HepG2 (cell line): ENCODE results near the gene IDH3G. TPM values are rescaled to one million over a fixed set of nuclear protein-coding genes. Genes with fewer than 3 reads are reported as not detected.

Experiments used
- ATAC-seq: fragments of 200-7000 bp; cut with Tn5 transposase; 3 replicates; pipeline ENCODE4 v1.9.1; 2020; ENCODE audit warnings: mild to moderate bottlenecking, moderate library complexity
- BruUV-seq: library from RNA; stranded (reverse); fragments of 400-500 nt; replicated peaks from 2 replicates; lab custom pipeline; 2021; lab: Mats Ljungman, UMichigan
- CTCF ChIA-PET: fragments of 300-600 bp; formaldehyde crosslinking; extraction: SDS; loops from one replicate; lab custom pipeline; 2021; ENCODE audit warnings: low total read pairs, inconsistent platforms, low intra/inter-chr PET ratio; lab: Yijun Ruan, JAX
- POLR2A ChIA-PET: fragments of 350-600 bp; sonication (Branson Sonifier 250); formaldehyde crosslinking; loops from one replicate; lab custom pipeline; 2020; ENCODE audit warnings: antibody characterized with exemption, inconsistent platforms; lab: Yijun Ruan, JAX
- DNase-seq: peaks from one replicate; pipeline ENCODE4 v3.0.0-alpha.2; 2015; ENCODE audit warnings: low spot score
- FAIRE-seq: peaks from 3 replicates; lab custom pipeline; 2011; peaks lifted over from hg19 to GRCh38; lab: Jason Lieb, UNC
- H2AFZ ChIP-seq: one replicate; pipeline ENCODE4 v1.6.1; 2011; ENCODE audit warnings: low read length, inconsistent platforms
- H3K27ac ChIP-seq: fragments of 300-600 bp; 3 replicates; pipeline ENCODE4 v1.8.0; 2011; ENCODE audit warnings: mixed run types, mild to moderate bottlenecking, mixed read lengths, low read length, inconsistent platforms; ENCODE audit not compliant: insufficient read depth; ENCODE audit errors: extremely low read length
- H3K27me3 ChIP-seq, 2 experiments: fragments of 200-600 bp in 1 of 2; 2 replicates in 1 of 2; 3 replicates in 1 of 2; pipeline versions ENCODE4 v1.6.0 to v1.8.0; 2011; ENCODE audit warnings: low read length in 2 of 2, mild to moderate bottlenecking in 2 of 2, moderate library complexity in 2 of 2, inconsistent platforms in 1 of 2; ENCODE audit not compliant: insufficient read depth in 2 of 2, control insufficient read depth in 1 of 2
- H3K36me3 ChIP-seq, 2 experiments: fragments of 200-600 bp in 1 of 2; replicated peaks in 1 of 2; 2 replicates in 1 of 2; 3 replicates in 1 of 2; pipeline versions ENCODE4 v1.5.1 to v1.8.0; 2011; ENCODE audit warnings: low read length in 2 of 2, inconsistent platforms in 1 of 2; ENCODE audit not compliant: insufficient read depth in 2 of 2, control insufficient read depth in 1 of 2
- H3K4me1 ChIP-seq: 2 replicates; pipeline ENCODE4 v1.5.1; 2012; ENCODE audit warnings: low read length, inconsistent platforms; ENCODE audit not compliant: insufficient read depth
- H3K4me2 ChIP-seq: 2 replicates; pipeline ENCODE4 v1.6.0; 2011; ENCODE audit warnings: low read depth, low read length, inconsistent platforms
- H3K4me3 ChIP-seq, 3 experiments: fragments of 200-600 bp in 1 of 3; sonication (generic), shearing (Covaris generic) in 1 of 3; replicated peaks in 1 of 3; 2 replicates each; pipeline ENCODE4 v1.5.1; 2011 to 2016; ENCODE audit warnings: low read length in 3 of 3, inconsistent platforms in 2 of 3, low read depth in 2 of 3, mild to moderate bottlenecking in 2 of 3, control low read depth in 1 of 3, mixed read lengths in 1 of 3; ENCODE audit not compliant: insufficient read depth in 1 of 3
- H3K79me2 ChIP-seq: one replicate; pipeline ENCODE4 v1.6.1; 2011; ENCODE audit warnings: low read length, inconsistent platforms; ENCODE audit not compliant: insufficient read depth
- H3K9ac ChIP-seq: 2 replicates; pipeline ENCODE4 v1.6.0; 2011; ENCODE audit warnings: mild to moderate bottlenecking, low read depth, low read length, inconsistent platforms; ENCODE audit not compliant: insufficient read depth
- H3K9me3 ChIP-seq: 2 replicates; pipeline ENCODE4 v1.5.1; 2012; ENCODE audit warnings: mild to moderate bottlenecking, low read length
- H4K20me1 ChIP-seq: 2 replicates; pipeline ENCODE4 v1.6.0; 2011; ENCODE audit warnings: inconsistent platforms, mild to moderate bottlenecking, low read length, moderate library complexity; ENCODE audit not compliant: insufficient read depth
- CENPX ChIP-seq: sonication (generic); formaldehyde crosslinking; IDR thresholded peaks from 2 replicates; pipeline ENCODE4 v1.9.0; 2021; ENCODE audit warnings: mild to moderate bottlenecking, missing genetic modification reagents, moderate library complexity
- KAT2B ChIP-seq: fragments of 150-350 bp; IDR thresholded peaks from 2 replicates; pipeline ENCODE4 v1.6.1; 2014; ENCODE audit warnings: low read depth, low read length, borderline replicate concordance
- RBAK ChIP-seq: sonication (generic); formaldehyde crosslinking; IDR thresholded peaks from 2 replicates; pipeline ENCODE4 v1.5.1; 2020; ENCODE audit warnings: mild to moderate bottlenecking, missing genetic modification reagents
- REPIN1 ChIP-seq: sonication (generic); formaldehyde crosslinking; IDR thresholded peaks from 2 replicates; pipeline ENCODE4 v1.8.0; 2022; ENCODE audit warnings: missing genetic modification reagents, low read depth, mild to moderate bottlenecking, borderline replicate concordance
- RFX5 ChIP-seq: IDR thresholded peaks from 2 replicates; pipeline ENCODE4 v1.6.1; 2011; ENCODE audit warnings: low read depth, low read length, improper control_type of control experiment
- TBP ChIP-seq: sonication (generic); formaldehyde crosslinking; IDR thresholded peaks from 2 replicates; pipeline ENCODE4 v1.5.0; 2020; ENCODE audit warnings: missing genetic modification reagents
- TSC22D2 ChIP-seq: sonication (generic); formaldehyde crosslinking; IDR thresholded peaks from 2 replicates; pipeline ENCODE4 v1.5.1; 2020; ENCODE audit warnings: missing genetic modification reagents, mild to moderate bottlenecking, borderline replicate concordance
- ZC3H13 ChIP-seq: sonication (generic); formaldehyde crosslinking; IDR thresholded peaks from 2 replicates; pipeline ENCODE4 v1.8.1; 2023; ENCODE audit warnings: mild to moderate bottlenecking, missing genetic modification reagents, moderate library complexity
- ZNF546 ChIP-seq: sonication (generic); formaldehyde crosslinking; conservative IDR thresholded peaks from 2 replicates; pipeline ENCODE4 v1.8.1; 2023; ENCODE audit warnings: mild to moderate bottlenecking, missing genetic modification reagents
- WGBS: methylation state at CpG from one replicate; pipeline ENCODE4 v1.1.6; 2017; ENCODE audit warnings: low lambda C conversion rate; 5-methylcytosine and 5-hydroxymethylcytosine counted together
- in situ Hi-C: cut with HindIII; loops from 2 replicates; pipeline ENCODE4 v1.10.0; 2017; ENCODE audit warnings: low pct_unique_long_range_greater_than_20kb; ENCODE audit not compliant: extremely low pct_ligation_motif_present
- intact Hi-C: fragments of 100-400 bp; cut with micrococcal nuclease; formaldehyde crosslinking; loops from one replicate; pipeline ENCODE4 v1.10.0; 2022; ENCODE audit not compliant: unreplicated experiment
- polyA plus RNA-seq, 8 experiments: library from polyadenylated mRNA; depleted of rRNA in 3 of 8; stranded (reverse) in 7 of 8; unstranded in 1 of 8; fragments of >200 nt; fragmentation: Illumina TruSeq in 4 of 8; extraction: Trizol in 4 of 8; gene quantifications; 2 replicates each; pipeline versions ENCODE4 v1.2.1 to v1.2.3, GENCODE V29; 2011 to 2016; ENCODE audit warnings: low read depth in 4 of 8, missing spikeins in 1 of 8, mixed read lengths in 1 of 8; ENCODE audit not compliant: insufficient read depth in 1 of 8
- total RNA-seq, 5 experiments: library from RNA; depleted of rRNA; stranded (reverse); fragments of >200 nt; fragmentation: Illumina TruSeq; extraction: Trizol; gene quantifications; 2 replicates each; pipeline ENCODE4 v1.2.3, GENCODE V29; 2016; ENCODE audit warnings: low read depth in 1 of 5
- TF ChIP-seq, protein P1 (sequence below): sonication (generic); formaldehyde crosslinking; IDR thresholded peaks from 2 replicates; pipeline ENCODE4 v1.5.1; 2020; ENCODE audit warnings: missing genetic modification reagents, mild to moderate bottlenecking, borderline replicate concordance
- TF ChIP-seq, protein P2 (sequence below): sonication (generic); formaldehyde crosslinking; conservative IDR thresholded peaks from 2 replicates; pipeline ENCODE4 v1.8.1; 2023; ENCODE audit warnings: missing genetic modification reagents
- TF ChIP-seq, protein P3 (sequence below): sonication (generic); formaldehyde crosslinking; IDR thresholded peaks from 2 replicates; pipeline ENCODE4 v1.8.0; 2022; ENCODE audit warnings: mild to moderate bottlenecking, missing genetic modification reagents, borderline replicate concordance

IDH3G gene
- total and polyA plus RNA-seq, 2 of the 13 experiments (the other 11 are each of a cell fraction or from before 2014, with no cell fraction given) = 18.7 to 35.5 TPM

DNA sequence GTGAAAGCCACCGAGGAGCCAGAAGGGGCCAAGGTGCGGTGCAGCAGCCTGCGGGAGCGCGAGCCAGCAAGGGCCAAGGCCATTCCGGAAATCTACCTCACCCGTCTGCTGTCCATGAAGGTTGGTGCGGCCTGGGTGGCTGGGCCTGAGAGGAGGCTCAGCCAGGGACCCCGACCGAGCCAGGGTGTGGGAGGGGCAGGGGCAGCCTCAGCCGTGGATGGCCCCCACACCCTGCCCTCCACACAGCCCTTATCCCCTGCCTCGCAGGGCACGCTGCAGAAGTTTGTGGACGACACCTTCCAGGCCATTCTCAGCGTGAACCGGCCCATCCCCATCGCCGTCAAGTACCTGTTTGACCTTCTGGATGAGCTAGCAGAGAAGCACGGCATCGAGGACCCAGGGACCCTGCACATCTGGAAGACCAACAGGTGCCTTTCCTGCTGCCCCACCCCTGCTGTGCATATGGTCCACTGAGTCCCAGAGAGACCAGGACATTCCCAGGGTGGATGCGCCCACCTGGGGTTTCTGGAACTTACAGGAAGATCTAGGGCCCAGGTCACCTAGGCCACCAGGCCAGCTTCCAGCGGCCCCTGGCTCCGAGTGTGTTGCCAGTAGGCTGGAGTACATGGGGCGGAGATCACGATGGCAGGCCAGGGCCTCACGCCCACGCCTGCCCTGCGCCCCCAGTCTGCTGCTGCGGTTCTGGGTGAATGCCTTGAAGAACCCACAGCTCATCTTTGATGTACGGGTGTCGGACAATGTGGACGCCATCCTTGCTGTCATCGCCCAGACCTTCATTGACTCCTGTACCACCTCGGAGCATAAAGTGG, 16.7 kb downstream of the IDH3G start:
- DNase-seq (no peak), FAIRE-seq (no peak), ATAC-seq (no peak)
- no peak overlapping the region for H3K9ac ChIP-seq
- H3K4me1 ChIP-seq = no peaks in the 10 kb centered on the region
- no peak overlapping the region for H3K4me2 ChIP-seq
- no peak overlapping the region for H3K4me3 ChIP-seq
- intact Hi-C loops = no loop called here
- no peaks in the 10 kb centered on the region for H3K79me2 ChIP-seq
- no peak overlapping the region for H2AFZ ChIP-seq
- in situ Hi-C loops = no loop called here
- no peak for TF ChIP-seq CENPX (CRISPR knock-in tag)
- no peak for TF ChIP-seq TBP (CRISPR knock-in tag)
- TF ChIP-seq REPIN1 (CRISPR knock-in tag) = no peak
- no peak for TF ChIP-seq RFX5
- TF ChIP-seq, protein P1, sequence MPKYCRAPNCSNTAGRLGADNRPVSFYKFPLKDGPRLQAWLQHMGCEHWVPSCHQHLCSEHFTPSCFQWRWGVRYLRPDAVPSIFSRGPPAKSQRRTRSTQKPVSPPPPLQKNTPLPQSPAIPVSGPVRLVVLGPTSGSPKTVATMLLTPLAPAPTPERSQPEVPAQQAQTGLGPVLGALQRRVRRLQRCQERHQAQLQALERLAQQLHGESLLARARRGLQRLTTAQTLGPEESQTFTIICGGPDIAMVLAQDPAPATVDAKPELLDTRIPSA (CRISPR knock-in tag) = no peak
- no peak for TF ChIP-seq RBAK (CRISPR knock-in tag)
- TF ChIP-seq ZNF546 = no peak
- TF ChIP-seq, protein P2, sequence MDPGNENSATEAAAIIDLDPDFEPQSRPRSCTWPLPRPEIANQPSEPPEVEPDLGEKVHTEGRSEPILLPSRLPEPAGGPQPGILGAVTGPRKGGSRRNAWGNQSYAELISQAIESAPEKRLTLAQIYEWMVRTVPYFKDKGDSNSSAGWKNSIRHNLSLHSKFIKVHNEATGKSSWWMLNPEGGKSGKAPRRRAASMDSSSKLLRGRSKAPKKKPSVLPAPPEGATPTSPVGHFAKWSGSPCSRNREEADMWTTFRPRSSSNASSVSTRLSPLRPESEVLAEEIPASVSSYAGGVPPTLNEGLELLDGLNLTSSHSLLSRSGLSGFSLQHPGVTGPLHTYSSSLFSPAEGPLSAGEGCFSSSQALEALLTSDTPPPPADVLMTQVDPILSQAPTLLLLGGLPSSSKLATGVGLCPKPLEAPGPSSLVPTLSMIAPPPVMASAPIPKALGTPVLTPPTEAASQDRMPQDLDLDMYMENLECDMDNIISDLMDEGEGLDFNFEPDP (CRISPR knock-in tag) = no peak
- no peak for TF ChIP-seq ZC3H13 (CRISPR knock-in tag)
- no peak for TF ChIP-seq KAT2B
- TF ChIP-seq, protein P3, sequence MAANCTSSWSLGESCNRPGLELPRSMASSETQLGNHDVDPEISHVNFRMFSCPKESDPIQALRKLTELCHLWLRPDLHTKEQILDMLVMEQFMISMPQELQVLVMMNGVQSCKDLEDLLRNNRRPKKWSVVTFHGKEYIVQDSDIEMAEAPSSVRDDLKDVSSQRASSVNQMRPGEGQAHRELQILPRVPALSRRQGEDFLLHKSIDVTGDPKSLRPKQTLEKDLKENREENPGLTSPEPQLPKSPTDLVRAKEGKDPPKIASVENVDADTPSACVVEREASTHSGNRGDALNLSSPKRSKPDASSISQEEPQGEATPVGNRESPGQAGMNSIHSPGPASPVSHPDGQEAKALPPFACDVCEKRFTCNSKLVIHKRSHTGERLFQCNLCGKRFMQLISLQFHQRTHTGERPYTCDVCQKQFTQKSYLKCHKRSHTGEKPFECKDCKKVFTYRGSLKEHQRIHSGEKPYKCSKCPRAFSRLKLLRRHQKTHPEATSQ (CRISPR knock-in tag) = no peak
- TF ChIP-seq TSC22D2 (CRISPR knock-in tag) = no peak
- no peaks in the 10 kb centered on the region for H3K36me3 ChIP-seq
- no peaks in the 10 kb centered on the region for H3K27me3 ChIP-seq
- 97% methylated on average over 5 of the region's 34 CpGs for WGBS
- no TSS peak for BruUV-seq
- H3K27ac ChIP-seq = no peak overlapping the region
- H3K9me3 ChIP-seq = no peaks in the 10 kb centered on the region
- ChIA-PET CTCF (no interaction called here), POLR2A (no interaction called here)
- no peaks in the 10 kb centered on the region for H4K20me1 ChIP-seq
